ENCODE measurements around the gene GPC5.

The GPC5 gene

GRCh38 chr13:92833071-92833470, 1434.7 kb downstream of the GPC5 start:
- Histone ChIP-seq H3K27ac (ENCODE audit: low read depth in 2 of 2, low read length in 2 of 2) (no peak overlapping the region), H3K9ac (ENCODE audit: low read depth in 1 of 2, low read length in 2 of 2) (no peak overlapping the region), H3K27me3 (ENCODE audit: control insufficient read depth in 2 of 2, insufficient read depth in 2 of 2, low read length in 2 of 2) (no peaks in the 10 kb centered on the region), H3K36me3 (ENCODE audit: control insufficient read depth in 2 of 2, insufficient read depth in 2 of 2, low read length in 2 of 2) (no peaks in the 10 kb centered on the region), H3K9me3 (ENCODE audit: control insufficient read depth in 2 of 2, low read length in 2 of 2) (no peaks in the 10 kb centered on the region), H3K4me1 (ENCODE audit: control insufficient read depth in 2 of 2, insufficient read depth in 2 of 2, low read length in 2 of 2) (no peaks in the 10 kb centered on the region), H3K4me3 (ENCODE audit: low read length in 2 of 2) (no peak overlapping the region)

DNA sequence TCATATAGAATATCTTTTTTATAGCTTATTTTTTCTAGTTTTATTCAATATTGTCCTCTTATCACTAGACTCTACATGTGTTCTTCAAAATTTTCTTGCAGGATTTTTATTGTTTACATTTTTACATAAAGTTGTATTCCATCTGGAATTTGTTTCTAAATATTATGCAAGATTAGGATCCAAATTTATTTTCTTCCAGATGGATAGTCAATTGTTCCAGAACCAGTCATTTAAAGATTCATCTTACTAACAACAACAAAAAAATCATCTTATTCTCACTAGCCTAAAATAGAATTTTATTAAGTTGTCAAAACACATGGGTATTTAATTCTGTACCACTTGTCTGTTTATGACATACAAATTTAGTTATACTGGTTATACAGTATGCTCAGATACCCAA, 1437.8 kb downstream of the GPC5 start:
- Histone ChIP-seq H3K27ac (ENCODE audit: low read depth in 2 of 2, low read length in 2 of 2) (no peak overlapping the region), H3K4me3 (ENCODE audit: low read length in 2 of 2) (no peak overlapping the region), H3K36me3 (ENCODE audit: control insufficient read depth in 2 of 2, insufficient read depth in 2 of 2, low read length in 2 of 2) (no peaks in the 10 kb centered on the region), H3K27me3 (ENCODE audit: control insufficient read depth in 2 of 2, insufficient read depth in 2 of 2, low read length in 2 of 2) (no peaks in the 10 kb centered on the region), H3K4me1 (ENCODE audit: control insufficient read depth in 2 of 2, insufficient read depth in 2 of 2, low read length in 2 of 2) (no peaks in the 10 kb centered on the region), H3K9ac (ENCODE audit: low read depth in 1 of 2, low read length in 2 of 2) (no peak overlapping the region), H3K9me3 (ENCODE audit: control insufficient read depth in 2 of 2, low read length in 2 of 2) (no peaks in the 10 kb centered on the region)

DNA sequence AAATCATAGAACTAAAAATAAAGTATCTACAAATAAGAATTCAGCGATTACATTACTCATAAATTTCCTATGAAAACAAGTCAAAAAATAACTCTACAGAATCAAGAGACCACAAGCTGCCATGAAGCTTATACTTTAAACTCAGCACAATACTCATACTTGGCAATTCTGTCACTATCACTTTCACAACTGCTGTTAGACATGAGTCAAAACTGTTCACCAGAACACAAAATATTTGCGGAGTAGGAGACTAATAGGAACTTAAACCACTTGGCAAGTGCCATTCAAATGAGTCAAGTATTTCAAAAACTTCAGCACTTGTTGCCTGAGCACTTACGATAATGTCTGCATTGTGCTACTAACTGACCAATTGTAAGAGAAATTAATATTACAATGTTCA, 1440.4 kb downstream of the GPC5 start:
- Histone ChIP-seq H3K27me3 (ENCODE audit: control insufficient read depth in 2 of 2, insufficient read depth in 2 of 2, low read length in 2 of 2) (no peaks in the 10 kb centered on the region), H3K4me3 (ENCODE audit: low read length in 2 of 2) (no peak overlapping the region), H3K27ac (ENCODE audit: low read depth in 2 of 2, low read length in 2 of 2) (no peak overlapping the region), H3K36me3 (ENCODE audit: control insufficient read depth in 2 of 2, insufficient read depth in 2 of 2, low read length in 2 of 2) (no peaks in the 10 kb centered on the region), H3K4me1 (ENCODE audit: control insufficient read depth in 2 of 2, insufficient read depth in 2 of 2, low read length in 2 of 2) (no peaks in the 10 kb centered on the region), H3K9ac (ENCODE audit: low read depth in 1 of 2, low read length in 2 of 2) (no peak overlapping the region), H3K9me3 (ENCODE audit: control insufficient read depth in 2 of 2, low read length in 2 of 2) (no peaks in the 10 kb centered on the region)

- Histone ChIP-seq H3K36me3 (ENCODE audit: control insufficient read depth in 2 of 2, insufficient read depth in 2 of 2, low read length in 2 of 2) (no peaks in the 10 kb centered on the region), H3K27ac (ENCODE audit: low read depth in 2 of 2, low read length in 2 of 2) (no peak overlapping the region)
Measured at GRCh38 chr13:92842145-92842544, 1443.7 kb downstream of the GPC5 start.

DNA sequence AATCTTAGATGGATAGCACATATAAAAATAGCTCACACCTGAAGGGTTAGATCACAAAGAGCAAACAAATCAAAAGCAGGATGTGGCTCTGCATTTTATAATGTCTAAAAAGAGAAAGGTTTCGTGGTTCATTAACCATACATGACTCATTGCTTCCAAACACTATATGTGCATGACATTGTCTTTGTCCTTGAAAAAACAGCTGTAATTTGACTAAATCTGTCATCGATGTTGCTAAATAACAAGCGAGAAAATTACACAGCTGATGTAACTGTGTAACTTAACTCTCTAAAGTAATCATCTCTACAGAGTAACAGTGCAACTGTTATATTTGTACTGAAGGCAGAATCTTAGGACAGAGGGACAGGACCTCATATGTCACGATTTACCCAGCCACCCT, 1445.1 kb downstream of the GPC5 start:
- Histone ChIP-seq H3K4me1 (ENCODE audit: control insufficient read depth in 2 of 2, insufficient read depth in 2 of 2, low read length in 2 of 2) (no peaks in the 10 kb centered on the region), H3K27ac (ENCODE audit: low read depth in 2 of 2, low read length in 2 of 2) (no peak overlapping the region), H3K9me3 (ENCODE audit: control insufficient read depth in 2 of 2, low read length in 2 of 2) (no peaks in the 10 kb centered on the region), H3K27me3 (ENCODE audit: control insufficient read depth in 2 of 2, insufficient read depth in 2 of 2, low read length in 2 of 2) (no peaks in the 10 kb centered on the region), H3K4me3 (ENCODE audit: low read length in 2 of 2) (no peak overlapping the region), H3K36me3 (ENCODE audit: control insufficient read depth in 2 of 2, insufficient read depth in 2 of 2, low read length in 2 of 2) (no peaks in the 10 kb centered on the region), H3K9ac (ENCODE audit: low read depth in 1 of 2, low read length in 2 of 2) (no peak overlapping the region)

More at GRCh38 chr13:92842145-92842544, 1443.7 kb downstream of the GPC5 start:
- Histone ChIP-seq H3K9ac (ENCODE audit: low read depth in 1 of 2, low read length in 2 of 2) (no peak overlapping the region), H3K4me1 (ENCODE audit: control insufficient read depth in 2 of 2, insufficient read depth in 2 of 2, low read length in 2 of 2) (no peaks in the 10 kb centered on the region), H3K4me3 (ENCODE audit: low read length in 2 of 2) (no peak overlapping the region), H3K9me3 (ENCODE audit: control insufficient read depth in 2 of 2, low read length in 2 of 2) (no peaks in the 10 kb centered on the region), H3K27me3 (ENCODE audit: control insufficient read depth in 2 of 2, insufficient read depth in 2 of 2, low read length in 2 of 2) (no peaks in the 10 kb centered on the region)

DNA sequence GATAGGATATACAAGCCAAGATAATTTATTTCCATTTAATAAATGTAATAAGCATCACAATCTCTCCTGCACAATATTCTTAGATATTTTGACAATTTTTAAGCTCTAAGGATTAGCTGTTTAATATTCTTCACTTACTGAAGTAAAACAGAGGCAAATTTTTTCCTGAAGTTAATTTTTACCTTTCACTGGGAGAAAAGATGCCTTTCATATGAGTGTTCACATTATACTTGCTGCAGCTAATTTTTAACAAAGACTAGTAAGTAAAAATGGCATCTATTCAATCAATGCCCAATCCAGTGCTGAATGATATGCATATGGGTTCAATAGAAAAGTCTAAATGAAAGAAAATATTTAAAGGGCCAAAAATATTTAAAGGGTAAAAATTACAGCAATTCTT, 1451.0 kb downstream of the GPC5 start:
- H3K4me1 ChIP-seq (ENCODE audit: control insufficient read depth in 2 of 2, insufficient read depth in 2 of 2, low read length in 2 of 2): no peaks in the 10 kb centered on the region
- no peak overlapping the region for H3K9ac ChIP-seq (ENCODE audit: low read depth in 1 of 2, low read length in 2 of 2)
- H3K27ac ChIP-seq (ENCODE audit: low read depth in 2 of 2, low read length in 2 of 2): no peak overlapping the region
- H3K36me3 ChIP-seq (ENCODE audit: control insufficient read depth in 2 of 2, insufficient read depth in 2 of 2, low read length in 2 of 2): no peaks in the 10 kb centered on the region
- H3K4me3 ChIP-seq (ENCODE audit: low read length in 2 of 2): no peak overlapping the region
- H3K9me3 ChIP-seq (ENCODE audit: control insufficient read depth in 2 of 2, low read length in 2 of 2): no peaks in the 10 kb centered on the region
- H3K27me3 ChIP-seq (ENCODE audit: control insufficient read depth in 2 of 2, insufficient read depth in 2 of 2, low read length in 2 of 2): no peaks in the 10 kb centered on the region

DNA sequence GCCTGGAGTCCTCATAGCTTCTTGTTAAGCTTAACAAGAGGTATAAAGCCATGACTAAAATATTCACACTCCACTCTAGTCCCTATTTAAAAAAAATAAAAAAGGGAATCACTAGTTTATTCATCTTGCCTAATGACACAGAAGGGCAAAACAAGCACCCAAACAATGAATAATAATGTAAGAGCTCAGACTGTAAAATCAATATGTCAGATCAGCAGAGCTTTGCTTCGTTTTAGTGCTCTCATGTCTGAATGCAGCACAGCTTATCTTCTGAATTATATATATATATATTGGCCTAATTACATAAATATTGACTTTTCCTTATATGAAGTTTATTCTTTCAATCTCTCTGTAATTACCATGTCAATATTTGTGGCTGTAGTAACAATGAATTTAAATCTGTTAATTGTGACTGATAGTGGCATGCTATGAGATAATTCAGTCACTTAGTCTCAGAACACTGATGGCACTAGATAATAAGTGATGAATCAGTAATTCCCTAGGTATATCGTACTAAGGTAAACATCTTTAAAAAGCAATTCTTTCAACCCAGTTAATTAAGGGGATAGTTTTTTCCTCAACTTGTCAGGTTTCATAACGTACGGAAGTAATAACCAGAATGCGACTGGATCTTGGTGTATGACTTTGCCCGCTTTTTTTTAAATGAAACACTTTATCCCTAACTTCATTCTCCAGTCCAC, 1466.3 kb downstream of the GPC5 start:
- H3K27ac ChIP-seq (ENCODE audit: low read depth in 2 of 2, low read length in 2 of 2): no peak overlapping the region
- H3K27me3 ChIP-seq (ENCODE audit: control insufficient read depth in 2 of 2, insufficient read depth in 2 of 2, low read length in 2 of 2): no peaks in the 10 kb centered on the region
- no peak overlapping the region for H3K9ac ChIP-seq (ENCODE audit: low read depth in 1 of 2, low read length in 2 of 2)
- no peaks in the 10 kb centered on the region for H3K9me3 ChIP-seq (ENCODE audit: control insufficient read depth in 2 of 2, low read length in 2 of 2)
- H3K4me1 ChIP-seq (ENCODE audit: control insufficient read depth in 2 of 2, insufficient read depth in 2 of 2, low read length in 2 of 2): no peaks in the 10 kb centered on the region
- H3K4me3 ChIP-seq (ENCODE audit: low read length in 2 of 2): no peak overlapping the region
- no peaks in the 10 kb centered on the region for H3K36me3 ChIP-seq (ENCODE audit: control insufficient read depth in 2 of 2, insufficient read depth in 2 of 2, low read length in 2 of 2)

DNA sequence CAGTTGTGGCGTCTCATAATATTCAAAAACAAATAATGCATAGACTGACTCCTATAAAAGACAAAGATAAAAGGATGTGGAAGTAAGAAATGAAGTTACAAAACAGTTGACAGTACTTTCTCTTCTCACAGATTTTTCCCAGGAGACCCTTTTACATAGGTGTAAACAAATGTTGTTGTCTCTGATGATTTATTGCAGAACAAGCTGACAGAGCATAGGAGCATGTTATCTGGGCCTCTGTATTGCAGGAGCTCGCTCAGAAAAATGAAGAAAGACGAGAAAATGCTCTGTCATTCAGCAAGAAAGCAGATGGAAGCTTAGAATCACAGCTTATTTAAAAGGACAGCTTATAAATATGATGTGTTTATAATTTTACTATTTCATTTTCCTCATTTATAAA, 1474.6 kb downstream of the GPC5 start:
- Histone ChIP-seq H3K9me3 (ENCODE audit: control insufficient read depth in 2 of 2, low read length in 2 of 2) (no peaks in the 10 kb centered on the region), H3K4me1 (ENCODE audit: control insufficient read depth in 2 of 2, insufficient read depth in 2 of 2, low read length in 2 of 2) (no peaks in the 10 kb centered on the region), H3K9ac (ENCODE audit: low read depth in 1 of 2, low read length in 2 of 2) (no peak overlapping the region), H3K36me3 (ENCODE audit: control insufficient read depth in 2 of 2, insufficient read depth in 2 of 2, low read length in 2 of 2) (no peaks in the 10 kb centered on the region), H3K4me3 (ENCODE audit: low read length in 2 of 2) (no peak overlapping the region), H3K27ac (ENCODE audit: low read depth in 2 of 2, low read length in 2 of 2) (no peak overlapping the region), H3K27me3 (ENCODE audit: control insufficient read depth in 2 of 2, insufficient read depth in 2 of 2, low read length in 2 of 2) (no peaks in the 10 kb centered on the region)

GRCh38 chr13:92886535-92887077, 1488.2 kb downstream of the GPC5 start:
- no peaks in the 10 kb centered on the region for H3K9me3 ChIP-seq (ENCODE audit: control insufficient read depth in 2 of 2, low read length in 2 of 2)
- no peaks in the 10 kb centered on the region for H3K36me3 ChIP-seq (ENCODE audit: control insufficient read depth in 2 of 2, insufficient read depth in 2 of 2, low read length in 2 of 2)
- H3K9ac ChIP-seq (ENCODE audit: low read depth in 1 of 2, low read length in 2 of 2): no peak overlapping the region
- no peaks in the 10 kb centered on the region for H3K4me1 ChIP-seq (ENCODE audit: control insufficient read depth in 2 of 2, insufficient read depth in 2 of 2, low read length in 2 of 2)
- H3K27me3 ChIP-seq (ENCODE audit: control insufficient read depth in 2 of 2, insufficient read depth in 2 of 2, low read length in 2 of 2): no peaks in the 10 kb centered on the region
- no peak overlapping the region for H3K27ac ChIP-seq (ENCODE audit: low read depth in 2 of 2, low read length in 2 of 2)
- no peak overlapping the region for H3K4me3 ChIP-seq (ENCODE audit: low read length in 2 of 2)

- Histone ChIP-seq H3K27me3 (ENCODE audit: control insufficient read depth in 2 of 2, insufficient read depth in 2 of 2, low read length in 2 of 2) (no peaks in the 10 kb centered on the region), H3K27ac (ENCODE audit: low read depth in 2 of 2, low read length in 2 of 2) (no peak overlapping the region), H3K4me1 (ENCODE audit: control insufficient read depth in 2 of 2, insufficient read depth in 2 of 2, low read length in 2 of 2) (no peaks in the 10 kb centered on the region), H3K9ac (ENCODE audit: low read depth in 1 of 2, low read length in 2 of 2) (no peak overlapping the region), H3K36me3 (ENCODE audit: control insufficient read depth in 2 of 2, insufficient read depth in 2 of 2, low read length in 2 of 2) (no peaks in the 10 kb centered on the region), H3K9me3 (ENCODE audit: control insufficient read depth in 2 of 2, low read length in 2 of 2) (no peaks in the 10 kb centered on the region), H3K4me3 (ENCODE audit: low read length in 2 of 2) (no peak overlapping the region)
Measured at GRCh38 chr13:92894447-92894846, 1496.0 kb downstream of the GPC5 start.
